SK-N-MC (cell line): ENCODE results near the gene TNFAIP2.

Experiments used
- EZH2 ChIP-seq: fragments of 200-600 bp; sonication (generic); IDR thresholded peaks from one replicate; pipeline ENCODE4 v1.6.1; 2017; ENCODE audit warnings: antibody characterized with exemption
- POLR2AphosphoS5 ChIP-seq: IDR thresholded peaks from 2 replicates; pipeline ENCODE4 v1.6.1; 2012; ENCODE audit warnings: mild to moderate bottlenecking, low read depth, low read length, borderline replicate concordance

GRCh38 chr14:103155010-103155409, 31.7 kb downstream of the TNFAIP2 start:
- TF ChIP-seq EZH2 (no peak), POLR2AphosphoS5 (no peak)
